GM19239 (cell line): ENCODE data around the gene ADRM1.
A peak's percentile ranks its signal among the peaks of the same experiment; 100 is the strongest.

ENCODE experiments used
- DNase-seq: peaks from one replicate; pipeline ENCODE4 v3.0.0; 2011; ENCODE audit warnings: low spot score; ENCODE audit not compliant: insufficient read length
- FAIRE-seq: peaks from 2 replicates; lab custom pipeline; 2011; peaks lifted over from hg19 to GRCh38; lab: Jason Lieb, UNC

Gene ADRM1

DNA sequence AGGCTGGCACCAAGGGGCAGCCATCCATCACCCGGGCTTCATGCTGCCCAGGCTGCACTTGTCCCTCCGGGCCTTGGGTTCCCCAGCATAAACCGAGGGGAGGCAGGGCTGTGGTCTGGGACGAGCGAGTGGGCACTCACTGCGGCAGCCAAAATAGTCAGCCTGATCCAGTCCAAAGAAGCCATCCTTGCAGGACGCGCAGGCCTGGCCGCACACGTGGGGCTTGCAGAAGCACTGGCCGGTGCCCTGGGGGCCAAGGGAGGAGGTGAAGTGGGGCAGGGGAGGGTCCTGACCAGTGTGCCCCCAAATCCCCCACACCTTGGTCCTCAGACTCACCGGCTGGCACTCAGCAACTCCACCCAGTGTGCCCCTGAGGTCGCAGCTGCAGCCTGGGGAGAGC lies 32.1 kb downstream of the ADRM1 start:
- FAIRE-seq: no peak
- DNase-seq: no peak

DNA sequence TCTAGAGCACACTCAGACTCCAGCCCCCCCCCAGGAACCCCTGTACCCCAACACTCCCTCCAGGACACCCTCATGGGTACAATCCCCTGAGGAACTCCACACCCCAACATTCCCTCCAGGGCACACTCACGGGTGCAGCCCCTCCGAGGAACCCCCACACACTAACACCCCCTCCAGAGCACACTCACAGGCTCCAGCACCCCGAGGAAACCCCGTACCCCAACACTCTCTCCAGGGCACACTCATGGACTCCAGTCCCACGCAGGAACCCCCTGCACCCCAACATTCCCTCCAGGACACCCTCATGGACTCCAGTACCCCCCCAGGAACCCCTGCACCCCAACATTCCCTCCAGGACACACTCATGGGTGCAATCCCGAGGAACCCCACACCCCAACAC lies 32.7 kb downstream of the ADRM1 start:
- no peak for DNase-seq
- FAIRE-seq: no peak

DNA sequence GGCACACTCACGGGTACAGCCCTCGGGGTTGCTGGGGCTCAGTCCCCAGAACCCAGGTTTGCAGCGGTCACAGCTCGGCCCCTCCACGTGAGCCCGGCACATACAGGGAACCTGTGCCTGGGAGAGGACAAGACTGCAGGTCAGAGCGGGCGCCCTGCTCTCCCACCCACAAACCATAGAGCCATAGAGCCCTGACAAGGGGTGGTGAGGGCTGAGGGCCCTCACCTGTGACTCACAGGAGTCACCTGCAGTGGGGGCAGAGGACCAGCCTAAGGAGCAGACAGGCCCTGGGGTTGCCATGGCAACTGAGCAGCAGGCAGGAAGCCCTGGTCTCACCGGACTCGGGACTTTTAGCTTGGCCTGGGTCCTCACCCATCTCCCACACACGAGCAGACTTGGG lies 33.5 kb downstream of the ADRM1 start:
- no peak for FAIRE-seq
- DNase-seq: no peak

DNA sequence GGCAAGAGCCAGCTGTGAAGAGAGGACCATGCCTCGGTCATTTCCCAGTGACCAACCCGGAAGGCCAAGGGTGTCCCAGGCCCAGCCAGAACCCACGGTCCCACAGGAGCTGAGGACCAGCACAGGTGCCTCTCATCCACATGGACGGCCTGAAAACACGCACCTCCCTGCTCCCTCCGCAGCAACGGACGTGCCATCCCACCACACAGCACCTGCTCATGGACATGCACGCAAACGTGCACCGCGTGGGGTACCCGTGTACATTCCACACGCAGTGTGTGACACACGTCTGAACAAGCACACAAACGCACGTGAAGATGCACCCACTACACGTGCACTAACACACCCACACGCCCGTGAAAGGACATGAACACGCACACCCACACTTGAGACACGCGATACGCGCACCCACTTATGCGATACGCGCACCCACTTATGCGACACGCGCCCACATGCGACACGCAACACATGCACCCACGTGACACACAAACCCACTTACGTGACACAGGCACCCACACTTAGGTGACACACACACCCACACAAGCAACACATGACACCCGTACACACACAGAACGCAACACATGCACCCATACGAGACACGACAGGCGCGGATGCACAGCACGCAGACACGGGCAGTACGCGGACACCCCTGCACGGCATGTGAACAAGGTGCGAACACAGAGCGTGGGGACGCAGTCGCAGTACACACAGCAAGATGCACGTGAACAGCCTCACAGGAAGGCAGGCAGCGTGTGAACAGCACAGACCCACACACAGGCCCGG lies 34.2 kb downstream of the ADRM1 start:
- DNase-seq (no peak), FAIRE-seq (no peak)

DNA sequence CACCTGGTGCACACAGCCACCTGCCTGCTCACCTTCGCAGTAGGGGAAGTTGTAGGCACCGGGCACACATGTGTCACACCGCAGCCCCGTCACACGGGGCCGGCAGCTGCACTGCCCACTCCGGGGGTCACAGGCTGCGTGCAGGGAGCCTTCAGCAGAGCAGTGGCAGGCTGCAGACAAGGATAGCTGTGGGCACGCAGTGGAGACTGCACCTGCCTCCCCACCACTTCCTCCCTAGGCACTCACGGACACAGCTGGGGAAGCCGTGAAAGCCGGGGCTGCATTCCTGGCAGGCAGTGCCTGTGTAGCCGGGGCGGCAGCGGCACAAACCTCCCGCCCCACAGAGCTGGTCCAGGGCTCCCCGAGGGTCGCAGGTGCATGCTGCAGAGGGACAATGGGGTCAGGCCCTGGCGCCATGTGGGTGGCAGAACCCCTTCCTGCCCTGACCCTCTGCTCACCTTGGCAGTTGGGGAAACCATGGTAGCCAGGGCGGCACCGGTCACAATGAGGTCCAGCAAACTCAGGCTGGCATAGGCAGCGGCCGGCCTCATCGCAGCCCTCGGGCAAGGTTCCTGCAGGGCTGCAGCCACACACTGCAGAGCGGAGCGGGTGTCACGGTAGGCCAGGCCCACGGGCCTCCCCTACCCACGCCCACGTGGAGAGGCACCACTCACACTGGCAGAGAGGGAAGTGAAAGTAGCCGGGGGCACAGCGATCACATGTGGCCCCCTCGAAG lies 34.9 kb downstream of the ADRM1 start:
- FAIRE-seq (peak; percentile 86), DNase-seq (peak; percentile 56)

DNA sequence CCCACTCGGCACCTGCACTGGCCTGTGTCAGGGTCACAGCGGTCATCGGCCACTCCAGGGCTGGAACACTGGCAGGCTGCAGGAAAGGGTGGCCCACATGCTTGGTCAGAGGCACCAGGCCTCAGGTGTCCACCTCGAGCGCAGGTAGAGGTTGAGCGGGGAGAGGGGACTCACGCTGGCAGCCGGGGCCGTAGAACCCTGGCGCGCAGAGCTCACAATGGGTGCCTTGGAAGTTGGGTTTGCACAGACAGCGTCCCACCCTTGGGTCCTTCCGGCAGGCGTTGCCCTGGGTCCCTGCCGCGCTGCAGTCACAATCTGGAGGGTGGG lies 35.5 kb downstream of the ADRM1 start:
- DNase-seq: no peak
- FAIRE-seq: no peak

DNA sequence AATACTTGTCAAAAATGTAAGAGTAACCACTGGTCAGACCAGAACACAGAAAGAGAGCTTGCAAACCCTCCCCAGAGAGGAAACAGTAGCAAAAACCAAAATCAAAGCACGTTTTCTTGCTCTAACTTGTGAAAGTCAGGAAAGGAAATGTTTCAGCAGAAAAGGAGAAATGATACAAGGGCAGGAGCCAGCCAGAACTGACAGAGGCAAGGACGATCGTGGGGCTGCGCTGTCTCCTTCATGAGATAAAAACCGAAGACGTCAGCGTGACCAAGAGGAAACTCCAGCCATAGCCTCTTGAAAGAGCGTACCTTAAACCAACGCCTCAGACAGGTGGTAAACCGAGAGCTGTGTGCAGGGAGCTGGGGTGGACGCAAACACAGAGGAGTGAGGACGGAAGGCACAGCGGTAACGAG lies 36.9 kb downstream of the ADRM1 start:
- FAIRE-seq: peak; percentile 97
- DNase-seq: peak; percentile 77

DNA sequence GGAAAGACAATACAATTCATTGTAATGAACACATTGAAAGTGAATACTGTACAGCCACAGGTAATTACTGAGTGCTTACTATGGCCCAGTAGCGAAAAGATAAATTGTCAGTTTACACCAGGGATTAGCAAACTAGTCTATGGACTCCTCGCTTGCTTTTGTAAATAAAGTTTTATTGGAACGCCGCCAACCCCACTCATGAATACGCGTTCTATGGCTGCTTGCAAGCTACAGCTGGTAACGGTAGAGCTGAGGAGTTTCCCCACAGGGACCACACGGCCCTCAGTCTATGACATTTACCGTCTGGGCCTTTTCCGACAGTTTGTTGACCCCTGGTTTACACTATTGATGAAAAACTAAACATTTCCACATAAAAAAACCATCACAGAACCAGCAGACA lies 40.1 kb downstream of the ADRM1 start:
- FAIRE-seq (no peak), DNase-seq (no peak)

DNA sequence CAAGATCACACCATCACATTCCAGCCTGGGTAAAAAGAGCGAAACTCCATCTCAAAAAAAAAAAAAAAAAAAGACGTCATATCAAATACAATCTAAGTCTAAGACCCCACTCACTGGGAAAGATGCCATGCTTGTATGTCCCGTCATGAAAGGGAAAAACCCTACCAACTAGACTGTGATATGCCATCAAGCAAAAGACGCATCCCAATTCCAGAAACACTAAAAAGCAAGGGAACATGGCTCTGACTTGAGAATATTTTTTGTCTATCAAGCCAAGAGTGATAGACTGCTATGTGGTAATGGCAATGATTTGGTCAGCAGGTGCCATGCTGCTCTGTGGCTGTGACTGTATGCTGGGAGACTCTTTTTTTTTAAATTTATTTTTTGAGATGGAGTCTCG lies 41.3 kb downstream of the ADRM1 start:
- FAIRE-seq (no peak), DNase-seq (no peak)

DNA sequence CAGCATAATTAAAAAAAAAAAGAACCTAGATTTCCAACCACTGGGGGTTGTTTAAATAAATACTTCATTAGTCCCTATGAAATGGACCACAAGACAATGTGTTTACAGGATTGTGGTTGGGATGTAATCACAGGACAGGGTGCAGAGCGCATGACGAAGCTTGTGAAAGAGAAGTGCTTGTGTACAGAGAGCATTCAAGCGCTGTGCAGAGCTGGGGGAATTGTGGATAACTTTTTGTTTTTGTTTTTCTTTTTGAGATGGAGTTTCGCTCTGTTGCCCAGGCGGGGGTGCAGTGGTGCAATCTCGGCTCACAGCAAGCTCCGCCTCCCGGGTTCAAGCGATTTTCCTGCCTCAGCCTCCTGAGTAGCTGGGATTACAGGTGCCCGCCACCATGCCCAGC lies 42.0 kb downstream of the ADRM1 start:
- FAIRE-seq (no peak), DNase-seq (no peak)

DNA sequence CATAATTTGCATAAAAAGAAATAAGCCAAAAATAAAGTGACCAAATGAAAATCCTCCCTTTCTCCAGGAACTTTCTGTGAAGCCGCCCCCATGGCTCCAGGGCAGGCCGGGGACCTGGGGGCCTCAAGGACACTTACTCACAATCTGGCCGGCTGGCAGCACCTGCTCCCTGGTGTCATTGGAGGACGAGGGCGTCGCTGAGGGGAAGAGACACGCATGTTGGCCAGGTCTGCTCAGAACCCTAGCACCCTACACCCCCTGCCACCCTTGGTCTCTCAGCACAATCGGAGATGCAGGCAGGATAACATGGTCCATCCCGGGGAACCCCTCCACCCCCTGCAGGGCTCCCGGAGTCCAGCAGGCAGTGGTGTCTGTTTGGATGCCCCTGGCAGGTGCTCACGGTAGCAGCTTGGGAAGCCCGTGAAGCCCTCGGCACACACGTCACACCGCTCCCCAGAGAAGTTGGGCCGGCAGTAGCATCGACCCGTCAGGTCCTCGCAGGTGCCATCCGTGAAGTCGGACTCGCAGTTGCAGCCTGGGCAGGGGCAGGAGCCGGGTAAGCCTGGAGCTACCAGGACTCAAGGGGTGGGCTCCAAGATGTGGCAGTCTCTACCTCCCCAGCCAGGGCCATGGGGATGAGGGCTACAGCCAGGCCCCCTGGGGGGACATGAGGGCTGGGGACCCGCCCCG lies 43.0 kb downstream of the ADRM1 start:
- DNase-seq (no peak), FAIRE-seq (no peak)

DNA sequence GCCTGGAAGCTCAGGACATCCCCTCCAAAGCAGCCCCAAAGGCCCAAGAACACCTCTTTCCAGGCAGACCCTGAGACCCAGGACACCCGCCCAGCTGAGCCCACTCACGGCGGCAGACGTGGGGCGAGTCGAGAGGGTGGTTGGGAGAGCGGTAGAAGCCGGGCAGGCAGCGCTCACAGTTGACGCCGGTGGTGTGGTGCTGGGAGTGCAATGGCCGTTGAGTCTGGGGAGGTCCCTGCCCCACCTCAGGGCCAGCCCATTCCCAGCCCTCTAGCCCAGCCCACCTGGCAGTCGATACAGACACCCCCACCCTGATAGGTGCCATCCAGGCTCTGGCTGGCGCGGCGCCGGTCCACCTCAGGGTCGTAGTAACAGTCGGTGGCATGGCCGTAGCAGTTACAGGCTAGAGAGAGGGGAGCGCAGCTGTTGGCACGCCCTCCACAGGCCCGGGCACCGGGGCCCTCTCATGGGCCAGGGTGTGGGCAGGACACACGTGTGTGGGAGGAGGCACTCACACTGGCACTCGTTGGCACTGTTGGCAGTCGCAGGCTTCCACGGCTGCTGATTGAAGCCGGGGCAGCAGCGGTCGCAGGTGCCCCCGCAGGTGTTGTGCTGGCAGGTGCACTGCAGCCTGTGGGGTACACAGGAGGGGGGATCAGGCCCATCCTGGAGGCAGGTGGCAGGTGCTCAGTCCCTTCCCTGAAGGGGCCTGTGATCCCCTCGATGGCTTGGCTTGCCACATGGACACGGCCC lies 43.8 kb downstream of the ADRM1 start:
- no peak for FAIRE-seq
- no peak for DNase-seq

DNA sequence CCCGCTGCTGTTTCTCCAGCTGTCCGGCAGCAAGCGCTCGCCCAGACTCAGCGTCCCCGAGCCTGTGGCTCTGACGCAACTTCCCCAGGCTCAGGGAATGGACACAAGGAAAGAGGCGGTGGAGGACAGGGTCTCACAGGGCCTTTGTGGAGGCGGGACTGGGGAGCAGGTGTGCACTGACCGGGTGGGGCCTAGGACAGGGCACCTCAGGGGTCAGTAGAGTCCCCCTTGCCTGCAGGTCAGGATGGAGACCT lies 44.3 kb downstream of the ADRM1 start:
- FAIRE-seq (no peak), DNase-seq (no peak)

DNA sequence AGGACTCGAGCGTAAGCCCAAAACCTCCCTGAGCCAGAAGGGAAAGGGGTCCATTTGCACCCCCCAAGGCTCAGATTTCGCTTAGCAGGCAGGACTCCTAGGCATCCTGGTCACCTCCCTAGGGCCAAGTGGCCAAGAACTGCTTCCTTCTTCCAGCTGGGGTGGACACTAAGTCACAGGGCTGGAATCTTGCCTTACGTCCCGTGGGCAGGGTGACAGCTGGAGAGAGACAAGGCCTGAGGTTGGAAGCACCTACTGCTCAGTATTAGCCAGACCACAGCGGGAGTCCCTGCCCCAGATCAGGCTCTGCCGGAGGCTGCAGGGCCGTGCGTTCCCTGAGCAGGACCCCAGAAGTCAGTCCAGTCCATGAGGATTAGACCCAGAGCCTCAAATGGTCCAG lies 44.6 kb downstream of the ADRM1 start:
- no peak for FAIRE-seq
- no peak for DNase-seq

DNA sequence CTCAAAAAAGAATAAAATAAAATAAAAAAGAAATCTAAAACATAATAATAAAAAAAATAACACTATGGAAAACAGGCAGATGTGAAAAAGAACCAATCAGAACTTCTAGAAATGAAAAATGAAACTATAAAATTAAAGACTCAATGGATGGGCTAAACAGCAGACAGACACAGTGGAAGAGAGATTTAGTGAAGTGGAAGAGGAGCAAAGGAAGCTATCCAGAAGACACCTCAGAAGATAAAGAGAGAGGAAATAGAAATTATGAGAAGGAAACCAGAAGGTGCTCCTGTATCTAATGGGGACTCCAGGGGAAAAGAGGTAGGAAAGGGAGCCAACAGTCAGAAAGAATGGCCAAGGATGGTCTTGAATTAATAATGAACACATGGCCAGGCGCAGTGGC lies 45.8 kb downstream of the ADRM1 start:
- FAIRE-seq: no peak
- DNase-seq: no peak

DNA sequence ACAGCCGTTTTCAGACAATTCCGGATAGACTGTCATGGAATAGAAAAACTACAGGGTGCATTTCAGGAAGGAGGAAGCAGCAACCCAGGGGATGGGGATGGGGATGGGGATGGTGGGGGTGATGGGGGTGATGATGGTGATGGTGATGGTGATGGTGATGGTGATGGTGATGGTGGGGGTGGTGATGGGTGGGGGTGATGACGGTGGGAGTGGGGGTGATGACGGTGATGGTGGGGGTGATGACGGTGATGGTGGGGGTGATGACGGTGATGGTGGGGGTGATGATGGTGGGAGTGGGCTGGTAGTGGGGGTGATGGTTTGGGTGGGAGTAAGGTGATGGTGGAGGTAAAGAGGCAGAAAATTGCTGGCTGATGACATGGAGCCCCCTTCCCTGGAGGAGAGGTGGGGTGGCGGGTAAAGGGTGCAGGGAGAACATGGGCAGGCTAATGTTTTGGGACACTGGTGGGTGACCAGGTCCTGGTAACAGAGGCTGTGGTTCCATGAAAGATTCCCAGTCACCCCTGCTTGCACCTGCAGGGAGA lies 46.8 kb downstream of the ADRM1 start:
- DNase-seq: no peak
- no peak for FAIRE-seq

DNA sequence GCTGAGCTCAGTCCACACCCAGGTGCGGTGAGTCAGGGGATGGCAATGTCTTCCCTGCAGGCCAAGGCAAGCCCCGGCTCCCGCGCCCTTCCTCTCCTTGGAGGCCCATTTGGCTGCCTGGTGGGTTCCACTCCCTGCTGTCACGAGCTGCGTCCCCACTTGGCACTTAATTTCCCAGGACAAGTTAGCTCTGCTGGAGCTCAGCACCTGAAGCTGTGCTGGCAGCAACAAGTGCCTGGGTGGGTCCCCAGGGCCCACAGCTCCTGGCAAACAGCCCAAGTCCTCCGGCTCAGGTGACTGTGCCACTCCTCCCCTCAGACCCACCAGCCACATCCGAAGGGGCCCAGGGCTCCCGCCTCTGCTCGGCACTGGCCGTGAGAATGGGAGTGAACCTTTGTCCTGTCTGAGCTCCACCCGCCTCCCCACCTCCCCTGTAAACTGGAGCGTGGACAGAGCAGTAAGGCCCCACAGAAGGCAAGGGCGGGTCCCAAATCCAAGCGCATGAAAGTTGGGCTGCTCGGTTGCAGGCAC lies 47.4 kb downstream of the ADRM1 start:
- DNase-seq (no peak), FAIRE-seq (no peak)

DNA sequence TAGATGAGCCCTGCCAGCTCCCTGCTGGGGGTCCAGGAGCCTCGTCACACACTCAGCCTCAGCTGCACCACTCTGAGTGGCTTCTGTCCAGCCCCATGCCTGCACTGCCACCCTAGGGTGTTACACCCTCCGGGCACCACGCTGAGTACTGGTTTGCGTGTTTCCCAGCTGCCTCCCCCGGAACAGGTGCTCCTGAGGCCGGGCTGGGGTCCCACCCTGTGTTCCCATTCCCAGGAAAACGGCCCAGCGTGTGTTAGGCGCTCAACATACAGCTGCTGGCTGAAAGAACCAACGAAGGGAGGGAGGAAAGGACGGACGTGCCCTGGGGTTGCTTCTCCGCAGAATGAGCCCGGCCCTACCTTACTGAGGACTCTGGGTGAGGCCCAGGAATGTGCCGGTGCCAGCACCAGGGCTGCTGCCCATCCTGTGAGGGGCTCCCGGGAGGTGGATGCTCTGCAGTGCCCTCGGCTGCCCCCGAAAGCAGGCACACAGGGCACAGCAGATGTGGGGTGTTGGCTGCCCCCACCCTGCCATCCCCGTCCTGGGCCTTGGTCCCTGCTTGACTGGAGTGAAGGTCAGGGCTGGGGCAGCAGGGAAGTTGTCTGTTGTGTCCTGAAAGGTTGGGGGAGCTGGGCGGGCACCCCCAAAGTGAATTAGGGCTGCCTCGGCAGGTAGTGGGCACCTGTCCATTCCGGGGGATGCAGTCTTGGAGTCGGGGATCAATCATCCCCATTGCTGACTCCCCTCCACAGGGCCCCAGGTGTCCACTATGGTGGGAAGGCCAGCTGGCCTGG lies 48.0 kb downstream of the ADRM1 start:
- FAIRE-seq (no peak), DNase-seq (no peak)

DNA sequence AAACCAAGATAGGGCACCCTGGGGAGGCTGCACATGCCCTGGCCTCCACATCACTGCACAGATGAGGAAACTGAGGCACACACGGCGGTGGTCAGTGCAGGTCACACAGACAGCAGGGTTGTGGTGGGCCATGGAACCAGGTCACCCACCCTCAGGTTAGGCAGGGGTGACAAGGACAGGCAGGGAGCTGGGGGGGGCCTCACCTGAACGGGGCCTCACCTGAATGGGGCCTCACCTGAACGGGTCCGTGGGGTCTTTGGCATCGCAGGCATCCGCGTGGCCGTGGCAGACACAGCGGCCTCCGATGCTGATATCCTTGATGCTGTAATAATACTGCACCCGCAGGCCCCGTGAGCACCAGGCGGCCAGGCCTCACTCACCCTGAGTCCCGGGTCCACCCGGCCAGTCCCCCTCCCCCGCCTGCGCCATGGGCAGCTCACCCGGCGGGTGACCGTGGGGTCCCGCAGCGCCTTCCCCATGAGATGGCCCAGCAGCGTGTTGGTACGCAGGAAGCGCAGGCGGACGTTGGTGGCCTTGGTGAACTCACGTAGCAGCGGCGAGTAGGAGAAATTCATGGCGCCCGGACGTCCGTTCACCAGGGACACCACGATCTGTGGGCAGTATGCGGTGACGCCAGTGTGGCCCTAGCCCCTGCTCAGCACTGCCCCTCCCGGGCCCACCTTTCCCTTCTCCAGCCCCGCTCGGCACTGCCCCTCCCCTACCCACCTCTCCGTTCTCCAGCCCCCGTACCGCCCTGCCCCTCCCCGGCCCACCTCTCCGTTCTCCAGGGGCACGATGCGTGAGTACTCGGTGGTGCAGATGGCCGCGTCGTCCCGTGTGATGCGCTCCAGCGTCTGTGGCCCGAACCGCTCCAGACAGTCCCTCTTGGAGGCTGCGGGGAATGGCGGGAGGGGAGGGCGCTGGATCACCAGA lies 48.9 kb downstream of the ADRM1 start:
- FAIRE-seq (no peak), DNase-seq (no peak)
